Suprapubic skin (tissue), 3 donors: ENCODE measurements around the gene TMEM207.

ENCODE experiments used
- POLR2A ChIP-seq, 2 donors: fragments of 450-650 bp; IDR thresholded peaks; one replicate each; pipeline ENCODE4 v1.6.1; 2017; ENCODE audit warnings: antibody characterized with exemption in 2 of 2, mild to moderate bottlenecking in 2 of 2, moderate library complexity in 2 of 2
- TF ChIP-seq, protein P1 (sequence below), 2 donors: fragments of 200-600 bp in 1 of 2; fragments of 450-650 bp in 1 of 2; sonication (generic) in 1 of 2; IDR thresholded peaks; one replicate each; pipeline ENCODE4 v1.5.1; 2016 to 2019; ENCODE audit warnings: antibody characterized with exemption in 2 of 2, mild to moderate bottlenecking in 1 of 2, moderate library complexity in 1 of 2

DNA sequence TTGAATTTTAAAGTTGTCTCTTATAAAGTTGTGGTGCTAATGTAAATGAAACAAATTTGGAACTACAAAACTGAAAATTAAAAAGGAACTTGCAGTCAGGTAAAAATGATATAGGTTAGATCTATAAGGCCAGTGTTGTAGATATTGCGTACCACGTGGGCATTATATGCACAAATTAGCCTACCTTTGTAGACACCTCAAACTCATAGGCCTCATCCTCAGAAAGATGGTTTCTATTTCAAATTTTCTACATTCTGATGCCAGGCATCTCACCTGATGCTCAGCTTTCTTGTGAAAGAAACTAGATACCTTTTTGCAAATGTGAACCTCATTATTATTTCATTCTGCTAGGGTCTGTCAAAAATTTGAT, 25.6 kb downstream of the TMEM207 start:
- TF ChIP-seq, protein P1, sequence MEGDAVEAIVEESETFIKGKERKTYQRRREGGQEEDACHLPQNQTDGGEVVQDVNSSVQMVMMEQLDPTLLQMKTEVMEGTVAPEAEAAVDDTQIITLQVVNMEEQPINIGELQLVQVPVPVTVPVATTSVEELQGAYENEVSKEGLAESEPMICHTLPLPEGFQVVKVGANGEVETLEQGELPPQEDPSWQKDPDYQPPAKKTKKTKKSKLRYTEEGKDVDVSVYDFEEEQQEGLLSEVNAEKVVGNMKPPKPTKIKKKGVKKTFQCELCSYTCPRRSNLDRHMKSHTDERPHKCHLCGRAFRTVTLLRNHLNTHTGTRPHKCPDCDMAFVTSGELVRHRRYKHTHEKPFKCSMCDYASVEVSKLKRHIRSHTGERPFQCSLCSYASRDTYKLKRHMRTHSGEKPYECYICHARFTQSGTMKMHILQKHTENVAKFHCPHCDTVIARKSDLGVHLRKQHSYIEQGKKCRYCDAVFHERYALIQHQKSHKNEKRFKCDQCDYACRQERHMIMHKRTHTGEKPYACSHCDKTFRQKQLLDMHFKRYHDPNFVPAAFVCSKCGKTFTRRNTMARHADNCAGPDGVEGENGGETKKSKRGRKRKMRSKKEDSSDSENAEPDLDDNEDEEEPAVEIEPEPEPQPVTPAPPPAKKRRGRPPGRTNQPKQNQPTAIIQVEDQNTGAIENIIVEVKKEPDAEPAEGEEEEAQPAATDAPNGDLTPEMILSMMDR (IDR thresholded peaks at IDR 0.05) = no peak
- TF ChIP-seq POLR2A (IDR thresholded peaks at IDR 0.05) = no peak
